Spinal cord (tissue), 10 donors: ENCODE results near the gene TNFRSF19. TPM values are rescaled to one million over a fixed set of nuclear protein-coding genes. Genes with fewer than 3 reads are reported as not detected.

Experiments used
- DNase-seq, 6 donors: peaks; one replicate each; pipeline versions ENCODE4 v3.0.0 to v3.0.0-alpha.2; 2013 to 2015; ENCODE audit warnings: low spot score in 6 of 6, low read depth in 4 of 6
- H3K27ac ChIP-seq: one replicate; pipeline ENCODE4 v1.5.1; 2013; ENCODE audit warnings: low read depth, low read length, control low read depth
- H3K27me3 ChIP-seq: one replicate; pipeline ENCODE4 v1.6.1; 2013; ENCODE audit warnings: low read length; ENCODE audit not compliant: control insufficient read depth, insufficient read depth
- H3K36me3 ChIP-seq: one replicate; pipeline ENCODE4 v1.6.1; 2013; ENCODE audit warnings: low read length; ENCODE audit not compliant: control insufficient read depth, insufficient read depth
- H3K4me1 ChIP-seq: one replicate; pipeline ENCODE4 v1.6.1; 2013; ENCODE audit warnings: low read length; ENCODE audit not compliant: control insufficient read depth, insufficient read depth
- H3K4me3 ChIP-seq: one replicate; pipeline ENCODE4 v1.5.1; 2013; ENCODE audit warnings: low read depth, low read length, control low read depth
- H3K9me3 ChIP-seq: one replicate; pipeline ENCODE4 v1.6.1; 2013; ENCODE audit warnings: low read length; ENCODE audit not compliant: control insufficient read depth, insufficient read depth
- WGBS: methylation state at CpG from one replicate; pipeline ENCODE4 v1.1.5; 2013; ENCODE audit warnings: missing lambda C conversion rate; ENCODE audit not compliant: insufficient coverage; 5-methylcytosine and 5-hydroxymethylcytosine counted together
- polyA plus RNA-seq, 2 donors: library from polyadenylated mRNA; unstranded; fragments of 120-200 nt; gene quantifications; one replicate each; pipeline ENCODE4 v1.2.1, GENCODE V29; 2013; ENCODE audit not compliant: insufficient read length in 2 of 2
- total RNA-seq, 2 donors: library from RNA; depleted of rRNA in 1 of 2; stranded (reverse); fragments of 120-200 nt in 1 of 2; fragments of >200 nt in 1 of 2; gene quantifications; one replicate each; pipeline versions ENCODE4 v1.2.3 to v1.2.4, GENCODE V29; 2013 to 2014
- donor health status: healthy.

TNFRSF19 gene
- total and polyA plus RNA-seq, 4 donors: 30.8 to 38.9 (median 34.3) TPM

DNA sequence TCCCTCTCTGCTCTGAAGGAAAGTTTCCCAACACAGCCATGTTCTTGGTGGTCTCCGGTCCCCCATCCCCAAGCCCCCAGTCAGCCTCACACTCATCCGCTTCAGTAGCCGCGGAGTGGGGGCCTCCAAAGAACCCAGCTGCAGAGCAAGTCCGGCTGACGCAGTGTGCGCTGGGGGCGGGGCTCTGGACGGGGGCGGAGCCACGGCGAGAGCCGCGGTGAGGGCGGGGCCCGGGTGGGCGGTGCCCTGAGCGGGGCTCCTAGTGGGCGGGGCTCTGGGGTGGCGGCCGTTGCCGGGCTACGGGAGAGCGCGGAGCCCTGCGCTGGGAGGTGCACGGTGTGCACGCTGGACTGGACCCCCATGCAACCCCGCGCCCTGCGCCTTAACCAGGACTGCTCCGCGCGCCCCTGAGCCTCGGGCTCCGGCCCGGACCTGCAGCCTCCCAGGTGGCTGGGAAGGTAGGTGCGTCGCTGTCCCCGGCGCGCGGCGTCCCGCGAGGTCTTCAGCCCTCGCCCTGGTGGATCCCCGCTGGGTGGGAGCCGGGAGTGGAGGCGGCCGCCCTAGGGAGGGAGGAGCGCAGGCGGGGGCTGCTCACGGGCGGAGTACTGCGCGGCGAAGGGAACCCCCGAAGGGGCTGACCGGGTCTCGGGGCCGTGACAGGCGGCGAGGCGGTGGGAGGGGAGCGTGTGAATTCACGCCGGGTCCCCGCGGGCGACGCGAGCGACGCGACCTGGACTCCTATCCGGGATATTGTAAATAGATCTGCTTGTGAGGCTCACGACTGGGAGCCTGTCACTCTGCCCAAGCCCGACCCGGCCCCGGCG, 9.1 kb downstream of the TNFRSF19 start:
- Histone ChIP-seq H3K27ac (peak overlapping the region; percentile 86), H3K9me3 (no peaks in the 10 kb centered on the region), H3K4me1 (peaks cover 16% of the 10 kb centered on the region), H3K27me3 (no peaks in the 10 kb centered on the region), H3K4me3 (peak overlapping the region; percentile 69), H3K36me3 (no peaks in the 10 kb centered on the region)
- DNase-seq: peak; percentile 76 to 97 (median 86)
- WGBS: under 1% methylated on average over 82 of the region's 82 CpGs

- DNase-seq: peak in 1 of 6 donors; percentile 59
Observed at GRCh38 chr13:23579896-23580683, 9.9 kb downstream of the TNFRSF19 start.

DNA sequence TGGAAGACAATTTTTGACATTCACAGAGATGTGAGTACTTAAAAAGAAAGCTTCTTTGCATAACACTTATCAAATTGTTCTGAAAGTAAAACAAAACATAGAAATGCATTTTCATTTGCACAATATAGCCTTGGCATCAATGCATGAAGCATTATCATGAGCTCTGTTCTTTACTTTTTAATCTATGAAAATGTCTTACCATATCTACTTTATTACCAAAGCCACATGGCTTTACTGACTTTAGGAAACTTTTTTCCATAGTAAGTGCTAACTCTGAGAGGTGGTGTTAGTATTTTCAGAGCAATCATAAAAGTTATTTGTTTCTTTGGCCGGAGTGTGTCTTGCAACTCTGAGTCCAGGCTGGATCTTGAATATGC, 10.5 kb downstream of the TNFRSF19 start:
- no peak overlapping the region for H3K27ac ChIP-seq
- DNase-seq: no peak
- H3K9me3 ChIP-seq: no peaks in the 10 kb centered on the region
- no peaks in the 10 kb centered on the region for H3K36me3 ChIP-seq
- no CpG with 5 or more reads among the region's 1 CpG for WGBS
- peak overlapping the region; percentile 69 for H3K4me3 ChIP-seq
- no peaks in the 10 kb centered on the region for H3K27me3 ChIP-seq
- peaks cover 13% of the 10 kb centered on the region for H3K4me1 ChIP-seq

More at GRCh38 chr13:23579896-23580683, 9.9 kb downstream of the TNFRSF19 start:
- H3K27ac ChIP-seq: peak overlapping the region; percentile 61
- no peaks in the 10 kb centered on the region for H3K27me3 ChIP-seq
- no peaks in the 10 kb centered on the region for H3K9me3 ChIP-seq
- H3K4me1 ChIP-seq: peaks cover 13% of the 10 kb centered on the region
- 3% methylated on average over 18 of the region's 22 CpGs for WGBS
- H3K4me3 ChIP-seq: peak overlapping the region; percentile 69
- no peaks in the 10 kb centered on the region for H3K36me3 ChIP-seq

- Histone ChIP-seq H3K27me3 (no peaks in the 10 kb centered on the region), H3K36me3 (no peaks in the 10 kb centered on the region), H3K9me3 (no peaks in the 10 kb centered on the region), H3K27ac (no peak overlapping the region), H3K4me1 (peaks cover 15% of the 10 kb centered on the region), H3K4me3 (no peak overlapping the region)
- DNase-seq: peak in 1 of 6 donors; percentile 29
Observed at GRCh38 chr13:23583491-23583890, 13.3 kb downstream of the TNFRSF19 start.

GRCh38 chr13:23584275-23584674, 14.1 kb downstream of the TNFRSF19 start:
- H3K27ac ChIP-seq: no peak overlapping the region
- no peaks in the 10 kb centered on the region for H3K9me3 ChIP-seq
- H3K4me3 ChIP-seq: no peak overlapping the region
- DNase-seq: no peak
- H3K27me3 ChIP-seq: no peaks in the 10 kb centered on the region
- no CpG with 5 or more reads among the region's 2 CpGs for WGBS
- no peaks in the 10 kb centered on the region for H3K36me3 ChIP-seq
- H3K4me1 ChIP-seq: peaks cover 12% of the 10 kb centered on the region

DNA sequence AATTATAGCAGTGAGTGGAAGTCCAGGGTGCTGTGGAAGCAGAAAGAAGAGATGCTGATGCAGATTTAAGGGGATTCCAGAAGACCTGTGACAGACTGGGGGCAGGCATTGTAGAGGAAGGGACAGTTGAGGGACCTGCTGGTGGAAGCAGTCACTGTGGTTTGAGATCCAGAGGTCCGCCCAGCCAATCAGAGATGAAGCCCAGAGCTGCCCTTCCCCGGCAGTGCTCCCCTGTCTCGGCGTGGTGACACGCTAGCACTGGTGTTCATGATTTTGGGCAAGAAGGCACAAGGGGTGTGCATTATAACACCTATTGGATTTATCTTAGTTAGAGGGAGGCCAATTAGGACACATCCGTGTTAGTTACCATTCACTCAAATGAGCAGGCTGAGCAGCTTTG, 16.1 kb downstream of the TNFRSF19 start:
- Histone ChIP-seq H3K36me3 (no peaks in the 10 kb centered on the region), H3K4me3 (no peak overlapping the region), H3K27ac (no peak overlapping the region), H3K9me3 (no peaks in the 10 kb centered on the region), H3K27me3 (no peaks in the 10 kb centered on the region), H3K4me1 (peaks cover 7% of the 10 kb centered on the region)
- 84% methylated on average over 5 of the region's 6 CpGs for WGBS
- DNase-seq: no peak

DNA sequence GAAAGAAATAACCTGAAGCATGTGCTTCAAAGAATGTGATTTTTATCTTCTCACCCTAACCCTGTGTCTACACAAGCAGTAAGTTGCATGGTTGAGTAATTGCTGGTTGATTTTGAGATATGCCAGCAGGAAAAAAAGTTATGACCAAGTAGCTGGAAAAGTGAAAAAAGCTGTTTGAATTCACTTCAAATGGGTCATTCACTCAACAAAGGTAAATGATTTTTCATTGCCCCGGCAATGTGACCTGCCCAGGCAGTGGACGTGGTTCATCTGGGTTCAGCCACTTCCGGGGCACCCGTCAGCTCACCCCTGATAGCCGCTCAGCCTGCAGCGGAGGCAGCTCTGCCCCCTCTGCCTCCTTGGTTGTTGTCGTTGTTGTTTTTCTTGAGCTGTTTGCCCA, 18.5 kb downstream of the TNFRSF19 start:
- DNase-seq: no peak
- WGBS: 77% methylated on average over 3 of the region's 7 CpGs
- Histone ChIP-seq H3K4me1 (peaks cover 6% of the 10 kb centered on the region), H3K27ac (no peak overlapping the region), H3K9me3 (no peaks in the 10 kb centered on the region), H3K27me3 (no peaks in the 10 kb centered on the region), H3K36me3 (peaks cover 4% of the 10 kb centered on the region), H3K4me3 (no peak overlapping the region)

- no peak for DNase-seq
- no peak overlapping the region for H3K4me3 ChIP-seq
- no CpG with 5 or more reads among the region's 5 CpGs for WGBS
Observed at GRCh38 chr13:23592596-23592995, 22.4 kb downstream of the TNFRSF19 start.

GRCh38 chr13:23593148-23593547, 22.9 kb downstream of the TNFRSF19 start:
- peaks cover 16% of the 10 kb centered on the region for H3K36me3 ChIP-seq
- H3K4me3 ChIP-seq: no peak overlapping the region
- no peaks in the 10 kb centered on the region for H3K9me3 ChIP-seq
- no peak overlapping the region for H3K27ac ChIP-seq
- H3K27me3 ChIP-seq: no peaks in the 10 kb centered on the region
- WGBS: 100% methylated on average over 1 of the region's 2 CpGs
- DNase-seq: no peak
- H3K4me1 ChIP-seq: no peaks in the 10 kb centered on the region

More at GRCh38 chr13:23592596-23592995, 22.4 kb downstream of the TNFRSF19 start:
- Histone ChIP-seq H3K36me3 (peaks cover 16% of the 10 kb centered on the region), H3K27ac (no peak overlapping the region), H3K4me1 (no peaks in the 10 kb centered on the region), H3K9me3 (no peaks in the 10 kb centered on the region), H3K27me3 (no peaks in the 10 kb centered on the region)
